ENCODE measurements around the gene OR6C65.
A peak's percentile ranks its signal among the peaks of the same experiment; 100 is the strongest.
"Not testable (repeated sequence)": the region's sequence is repeated elsewhere in the genome, so short reads cannot be mapped to it uniquely, and the experiment has no call there.

Gene OR6C65

GRCh38 chr12:55400229-55400628 lies at the start of gene OR6C65:
Gene OR6C65 (plus strand): TSS chr12:55400529. CDS start chr12:55400529, 0 bp downstream.
- DNase-seq: no peak

GRCh38 chr12:55355338-55355737 lies 45.0 kb upstream of the OR6C65 start:
- DNase-seq: not testable (repeated sequence)

GRCh38 chr12:55362675-55363074 lies 37.7 kb upstream of the OR6C65 start, which contains the start of gene OR6C75:
Gene OR6C75 (plus strand): TSS chr12:55362975. CDS start chr12:55365111, 2,136 bp downstream.
- no peak for DNase-seq

GRCh38 chr12:55365086-55365485 lies 35.2 kb upstream of the OR6C65 start:
- DNase-seq: no peak

GRCh38 chr12:55372521-55372920 lies 27.8 kb upstream of the OR6C65 start:
- DNase-seq: no peak

DNA sequence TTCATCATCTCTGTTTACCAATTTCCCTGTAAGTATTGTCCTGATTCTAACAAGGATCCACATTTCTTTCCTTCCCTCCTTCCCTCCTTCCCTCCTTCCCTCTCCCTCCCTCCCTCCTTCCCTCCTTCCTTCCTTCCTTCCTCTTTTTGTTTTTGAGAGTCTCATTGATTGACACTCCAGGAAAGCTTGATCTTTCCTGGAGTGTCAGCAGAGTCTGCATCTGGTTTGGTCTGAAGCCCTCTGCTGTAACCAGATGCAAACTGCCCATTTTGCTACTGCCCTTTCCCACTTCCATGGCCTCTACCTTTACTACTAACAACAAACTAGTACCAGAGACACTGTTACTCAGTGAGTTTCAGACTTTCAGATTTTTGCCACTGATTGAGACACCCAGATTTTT lies 14.4 kb upstream of the OR6C65 start:
- no peak for DNase-seq

GRCh38 chr12:55392032-55392795 lies 8.1 kb upstream of the OR6C65 start:
- DNase-seq: no peak

DNA sequence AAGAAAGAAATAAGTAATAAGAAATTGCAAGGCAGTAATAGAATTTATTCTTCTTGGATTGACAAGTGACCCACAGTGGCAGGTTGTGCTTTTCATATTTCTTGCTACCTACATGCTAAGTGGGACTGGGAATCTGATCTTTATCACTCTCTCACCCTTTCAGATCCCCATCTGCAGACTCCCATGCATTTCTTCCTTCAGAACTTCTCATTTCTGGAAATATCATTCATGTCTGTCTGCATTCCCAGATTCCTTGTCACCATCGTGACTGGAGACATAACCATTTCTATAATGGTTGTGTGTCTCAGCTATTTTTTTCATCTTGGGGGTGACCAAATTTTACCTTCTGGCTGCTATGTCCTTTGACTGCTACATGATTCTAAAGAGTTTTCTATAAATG lies 4.0 kb upstream of the OR6C65 start:
- DNase-seq: no peak

DNA sequence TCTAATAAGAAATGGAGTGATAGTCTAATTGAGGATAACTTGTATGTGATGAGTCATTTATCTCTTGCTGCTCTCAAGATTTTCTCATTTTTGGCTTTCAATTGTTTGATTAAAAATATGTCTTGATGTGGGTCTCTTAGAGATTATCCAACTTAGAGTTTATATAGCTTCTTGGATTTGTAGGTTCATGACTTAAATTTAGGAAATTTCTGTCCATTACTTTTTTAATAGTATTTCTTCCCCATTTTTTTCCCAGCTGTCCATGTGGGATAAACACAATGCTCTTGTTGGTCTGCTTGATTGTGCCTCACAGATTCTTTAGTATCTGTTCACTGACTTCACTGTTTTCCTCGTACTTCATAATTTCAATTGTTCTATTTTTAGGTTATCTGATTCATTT lies 7.5 kb downstream of the OR6C65 start:
- DNase-seq: no peak

DNA sequence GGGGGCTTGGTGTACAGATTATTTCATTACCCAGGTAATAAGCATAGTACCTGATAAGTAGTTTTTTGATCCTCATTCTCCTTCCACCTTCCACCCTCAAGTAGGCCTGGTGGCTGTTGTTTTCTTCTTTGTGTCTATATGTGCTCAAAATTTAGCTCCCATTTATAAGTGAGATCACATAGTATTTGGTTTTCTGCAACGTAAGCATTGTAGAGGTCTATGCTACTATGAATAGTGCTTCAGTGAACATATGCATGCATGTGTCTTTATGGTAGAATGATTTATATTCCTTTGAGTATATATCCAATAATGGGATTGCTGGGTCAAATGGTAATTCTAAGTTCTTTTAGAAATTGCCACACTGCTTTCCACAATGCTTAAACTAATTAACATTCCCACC lies 8.8 kb downstream of the OR6C65 start:
- DNase-seq: not testable (repeated sequence)

GRCh38 chr12:55412138-55412537 lies 11.8 kb downstream of the OR6C65 start:
- not testable (repeated sequence) for DNase-seq

GRCh38 chr12:55413498-55414388 lies 13.4 kb downstream of the OR6C65 start:
- not testable (repeated sequence) for DNase-seq

GRCh38 chr12:55414396-55414823 lies 14.1 kb downstream of the OR6C65 start:
- DNase-seq: not testable (repeated sequence)

DNA sequence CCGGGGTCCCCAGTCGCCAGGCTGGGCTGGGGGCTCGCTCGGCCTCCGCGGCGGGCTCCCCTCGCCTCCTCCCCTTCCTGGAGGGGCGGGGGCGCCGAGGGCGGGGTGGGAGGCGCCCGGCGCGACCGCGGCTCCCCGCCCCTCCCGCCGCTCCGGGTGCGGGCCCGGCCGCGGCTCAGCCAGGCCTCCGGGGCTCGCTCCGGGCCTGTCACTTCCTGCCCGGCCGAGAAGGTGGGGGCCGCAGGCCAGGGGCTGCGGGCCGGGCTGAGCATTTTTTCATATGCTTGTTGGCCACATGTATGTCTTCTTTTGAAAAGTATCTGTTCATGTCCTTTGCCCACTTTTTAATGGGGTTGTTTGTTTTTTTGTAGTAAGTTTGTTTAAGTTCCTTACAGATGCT lies 14.6 kb downstream of the OR6C65 start:
- DNase-seq: not testable (repeated sequence)

- no peak for DNase-seq
These were observed 16.6 kb downstream of the OR6C65 start for GRCh38 chr12:55416961-55417360.

GRCh38 chr12:55420307-55420962 lies 20.1 kb downstream of the OR6C65 start:
- no peak for DNase-seq

DNA sequence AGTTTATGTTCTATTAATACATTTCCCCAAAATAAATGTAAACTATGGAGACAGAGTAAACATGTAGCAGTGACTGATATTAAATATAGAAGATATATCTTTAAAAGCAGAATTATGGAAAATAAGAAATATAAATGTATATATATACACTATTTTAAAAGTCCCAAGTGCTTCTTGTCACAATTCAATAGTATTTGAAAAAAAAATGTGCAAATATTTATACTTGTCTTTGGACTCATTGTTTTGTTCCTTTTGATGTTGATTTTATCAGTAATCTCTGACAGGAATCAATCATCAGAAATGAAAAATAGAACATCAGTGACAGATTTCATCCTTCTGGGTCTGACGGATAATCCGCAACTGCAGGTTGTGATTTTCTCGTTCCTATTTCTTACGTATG lies 25.6 kb downstream of the OR6C65 start, which contains the start of gene OR6C76:
Gene OR6C76, plus strand, starts transcription at position 301 of the 400 bp plus-strand sequence. Its CDS starts 0 bp downstream, at position 301.
- DNase-seq: no peak

DNA sequence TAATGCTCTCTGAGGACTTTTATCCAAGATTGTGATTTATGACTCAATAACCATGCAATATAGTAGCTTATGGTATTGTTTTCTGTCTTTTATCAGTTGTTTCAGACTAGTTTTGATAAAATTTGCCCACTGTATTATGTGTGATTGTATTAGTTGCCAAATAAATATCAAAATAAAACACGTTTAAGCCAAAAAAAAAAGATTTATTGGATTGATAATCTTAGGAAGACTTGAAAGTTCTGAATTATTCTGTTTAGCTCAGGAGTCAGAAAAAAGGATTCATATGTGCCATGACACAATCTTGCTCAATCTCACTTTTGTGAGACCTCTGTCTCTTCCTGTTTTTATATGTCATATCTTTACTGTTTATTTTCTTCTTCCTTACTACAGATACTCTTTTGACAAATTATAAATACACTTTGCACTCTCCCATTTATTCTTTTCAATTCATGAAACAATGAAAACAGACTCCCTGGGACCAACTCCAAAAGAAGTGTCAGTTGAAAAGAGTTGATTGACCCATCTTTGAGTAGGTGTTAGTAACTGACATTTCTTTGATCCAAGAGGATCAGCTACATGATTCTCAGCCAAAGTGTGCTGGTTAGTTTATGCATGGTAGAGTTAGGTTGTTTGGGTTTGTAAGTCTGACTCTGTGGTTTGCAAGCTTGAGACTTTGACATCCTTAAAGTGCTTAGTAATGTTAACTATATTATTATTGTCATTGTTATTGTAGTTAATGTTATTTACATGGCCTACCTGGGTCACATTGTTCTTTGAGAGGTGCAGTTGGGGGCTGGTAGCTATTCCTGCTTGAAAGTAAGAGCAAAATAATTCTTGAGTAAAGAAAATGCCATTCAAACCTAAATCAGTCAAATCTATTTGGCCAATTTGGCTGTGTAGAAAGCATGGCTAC lies 28.3 kb downstream of the OR6C65 start:
- peak; percentile 7 for DNase-seq

DNA sequence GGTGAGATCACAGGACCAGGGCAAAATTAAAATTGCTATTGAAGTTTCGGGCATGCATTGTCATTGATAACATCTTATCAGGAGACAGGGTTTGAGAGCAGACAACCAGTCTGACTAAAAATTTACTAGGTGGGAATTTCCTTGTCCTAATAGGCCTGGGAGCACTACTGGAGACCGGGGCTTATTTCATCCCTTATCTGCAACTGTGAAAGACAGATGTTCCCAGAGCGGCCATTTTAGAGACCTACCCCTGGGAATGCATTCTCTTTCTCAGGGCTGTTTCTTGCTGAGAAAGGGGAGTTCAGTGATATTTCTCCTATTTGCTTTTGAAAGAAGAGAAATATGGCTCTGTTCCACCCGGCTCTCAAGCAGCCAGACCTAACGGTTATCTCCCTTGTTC lies 40.9 kb downstream of the OR6C65 start:
- DNase-seq: not testable (repeated sequence)

- no peak for DNase-seq
These were observed 43.4 kb downstream of the OR6C65 start, which contains the start of gene OR6C2 for GRCh38 chr12:55443776-55444175. Gene OR6C2 (plus strand): TSS chr12:55444076. CDS start chr12:55452214, 8,138 bp downstream.

GRCh38 chr12:55445357-55445756 lies 45.0 kb downstream of the OR6C65 start:
- DNase-seq: no peak

- peak; percentile 10 for DNase-seq
These were observed 46.0 kb downstream of the OR6C65 start for GRCh38 chr12:55446326-55446725.

All from hematopoietic multipotent progenitor cell treated with erythropoietin and hydrocortisone succinate and interleukin-3 and kit ligand, for 4 days (in vitro differentiated cells).